ENCODE results near the gene BICD2.

BICD2 gene

DNA sequence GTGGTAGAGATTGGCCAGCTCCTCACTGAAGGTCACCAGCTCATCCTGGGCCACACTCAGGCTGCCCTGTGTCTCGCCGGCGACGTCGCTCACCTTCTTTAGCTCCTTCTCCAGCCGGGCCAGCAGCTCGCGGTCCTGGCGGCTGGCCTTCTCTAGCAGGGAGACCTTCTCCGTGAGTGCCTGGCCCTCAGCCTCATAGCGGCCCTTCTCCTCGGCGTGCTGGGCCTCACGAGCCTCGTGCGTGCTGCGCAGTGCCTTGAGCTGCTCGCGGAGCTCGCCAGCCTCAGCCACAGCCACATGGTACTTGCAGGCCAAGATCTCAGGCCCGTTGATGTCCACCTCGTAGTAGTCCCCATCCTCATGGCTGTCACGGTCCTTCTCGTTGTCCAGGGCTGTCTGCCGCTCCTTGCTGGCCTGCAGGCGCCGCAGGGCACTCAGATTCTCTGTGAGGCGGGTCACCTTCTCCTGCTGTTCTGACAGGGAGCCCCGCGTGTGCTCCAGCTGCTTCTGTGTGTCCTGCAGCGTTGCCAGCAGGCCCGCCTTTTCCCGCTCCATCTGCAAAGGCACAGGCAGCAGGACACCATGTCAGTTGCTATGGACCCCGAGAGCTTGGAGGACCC lies 45.5 kb downstream of the BICD2 start:
- DNase-seq (ENCODE audit: low spot score in 2 of 2) (no peak), ATAC-seq (replicated peaks; ENCODE audit: extremely low read depth, poor library complexity, severe bottlenecking) (no peak)
- Mint-ChIP-seq H3K4me3 (no peak overlapping the region), H3K36me3 (ENCODE audit: insufficient read depth) (peaks cover 30% of the 10 kb centered on the region), H3K27me3 (no peaks in the 10 kb centered on the region), H3K4me1 (peaks cover 3% of the 10 kb centered on the region), H3K9me3 (no peaks in the 10 kb centered on the region), H3K27ac (ENCODE audit: low read depth) (no peak overlapping the region)

DNA sequence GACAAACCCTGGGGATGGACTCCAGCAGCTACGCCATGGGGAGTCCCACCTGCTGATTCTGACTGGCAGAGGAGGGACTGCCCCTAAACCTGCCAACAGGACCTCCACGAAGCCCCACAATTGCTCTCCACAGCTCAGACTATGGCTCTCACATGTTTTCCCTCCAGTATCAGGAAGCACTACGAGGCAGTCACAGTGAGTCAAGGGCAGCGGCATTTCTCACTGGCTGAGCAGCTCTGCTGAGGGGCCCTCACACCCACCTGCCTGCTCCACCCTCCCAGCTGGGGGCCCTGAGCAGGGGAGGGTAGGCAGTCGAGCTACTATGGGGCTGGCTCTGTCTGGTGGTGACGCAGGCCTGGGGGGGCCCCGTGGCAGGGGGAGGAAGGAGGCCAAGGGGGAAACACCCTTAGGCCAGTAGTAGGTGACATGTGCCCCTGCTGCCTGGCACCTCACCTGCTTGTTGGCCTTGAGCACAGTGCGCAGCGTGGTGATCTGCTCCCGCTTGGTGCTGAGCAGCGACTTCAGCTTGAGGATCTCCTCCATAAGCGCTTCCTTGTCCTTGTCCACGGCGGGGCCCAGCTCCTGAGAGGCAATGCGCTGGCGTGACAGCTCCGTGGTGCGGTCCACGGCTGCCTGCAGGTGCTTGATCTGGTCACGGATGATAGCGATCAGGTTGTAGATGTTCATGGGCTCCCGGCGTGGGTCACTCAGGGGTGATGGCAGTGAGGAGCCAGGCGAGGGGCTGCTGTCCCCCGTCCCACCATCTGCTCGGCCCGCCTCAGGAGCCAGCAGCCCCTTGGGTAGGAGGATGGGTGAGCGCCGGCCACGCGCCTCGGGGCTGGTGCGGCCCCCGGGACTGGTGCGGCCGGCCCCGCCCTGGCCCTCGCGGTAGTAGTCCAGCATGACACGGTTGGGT lies 46.3 kb downstream of the BICD2 start:
- no peak overlapping the region for H3K4me3 Mint-ChIP-seq
- H3K36me3 Mint-ChIP-seq (ENCODE audit: insufficient read depth), result peaks cover 30% of the 10 kb centered on the region
- DNase-seq (ENCODE audit: low spot score in 2 of 2) (no peak), ATAC-seq (replicated peaks; ENCODE audit: extremely low read depth, poor library complexity, severe bottlenecking) (no peak)
- H3K27ac Mint-ChIP-seq (ENCODE audit: low read depth), result no peak overlapping the region
- H3K9me3 Mint-ChIP-seq, result no peaks in the 10 kb centered on the region
- H3K4me1 Mint-ChIP-seq, result peaks cover 3% of the 10 kb centered on the region
- H3K27me3 Mint-ChIP-seq, result no peaks in the 10 kb centered on the region

DNA sequence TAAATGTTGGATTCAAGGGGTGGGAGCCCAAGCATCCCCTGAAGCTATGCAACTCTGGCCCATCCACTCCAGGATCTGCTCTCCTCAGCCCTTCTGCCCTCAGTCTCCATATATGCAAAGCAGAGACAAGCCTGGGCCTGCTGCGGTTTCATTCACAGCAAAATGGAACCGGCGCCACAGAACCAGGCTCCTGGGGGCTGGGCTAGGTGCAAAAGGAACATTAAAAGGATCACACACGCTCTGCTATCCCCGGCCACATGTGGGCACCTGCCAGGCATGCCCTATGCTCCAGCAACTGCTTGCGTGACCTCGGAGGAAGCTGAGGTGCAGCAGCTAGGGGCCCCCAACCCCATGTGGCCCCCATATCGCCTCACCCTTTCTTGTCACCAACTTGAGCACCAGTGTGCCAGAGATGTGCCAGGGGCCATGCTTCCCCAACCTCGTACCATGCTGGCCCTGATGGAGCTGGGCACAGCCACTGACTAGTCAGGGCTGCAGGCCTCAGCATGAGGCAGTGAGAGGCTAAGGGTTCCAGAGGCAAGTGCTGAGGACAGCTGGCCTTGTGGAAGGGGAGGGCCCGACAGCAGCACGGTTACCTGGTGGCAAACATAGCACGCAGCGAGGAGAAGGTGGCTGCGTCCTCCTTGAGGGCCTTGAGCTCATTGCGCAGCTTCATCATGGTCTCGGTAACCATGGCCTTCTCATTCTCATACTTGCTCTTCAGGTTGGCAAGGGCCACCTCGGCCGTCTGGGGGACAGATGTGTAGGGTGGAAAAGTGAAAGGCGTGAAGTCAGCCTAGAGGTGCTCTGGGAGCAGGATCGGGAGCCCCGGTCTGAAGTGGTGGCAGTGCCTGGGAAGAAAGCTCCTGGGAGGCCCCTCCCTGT lies 47.2 kb downstream of the BICD2 start:
- H3K36me3 Mint-ChIP-seq (ENCODE audit: insufficient read depth), result peaks cover 28% of the 10 kb centered on the region
- H3K27ac Mint-ChIP-seq (ENCODE audit: low read depth), result no peak overlapping the region
- DNase-seq (ENCODE audit: low spot score in 2 of 2) (no peak), ATAC-seq (replicated peaks; ENCODE audit: extremely low read depth, poor library complexity, severe bottlenecking) (no peak)
- H3K4me3 Mint-ChIP-seq, result no peak overlapping the region
- H3K9me3 Mint-ChIP-seq, result no peaks in the 10 kb centered on the region
- peaks cover 12% of the 10 kb centered on the region for H3K4me1 Mint-ChIP-seq
- H3K27me3 Mint-ChIP-seq, result no peaks in the 10 kb centered on the region

DNA sequence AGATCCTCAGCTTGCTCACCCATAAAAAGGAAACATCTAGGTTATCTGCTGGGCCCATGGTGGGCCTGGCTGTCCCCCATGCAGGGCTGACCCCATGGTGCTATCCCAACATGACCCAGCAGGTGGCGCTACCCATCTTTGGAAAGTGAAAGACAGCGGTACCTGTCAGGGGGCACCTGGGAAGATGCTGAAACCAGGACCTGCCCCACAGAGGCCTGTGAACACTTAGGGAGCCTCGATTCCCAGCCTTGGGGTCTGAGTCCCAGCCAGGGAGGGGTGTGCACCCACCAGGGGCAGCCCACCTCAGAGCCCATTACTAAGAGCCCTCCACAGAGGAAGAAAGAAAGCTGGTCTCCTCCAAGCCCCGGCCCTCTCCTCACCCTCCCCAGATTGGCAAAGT lies 48.1 kb downstream of the BICD2 start:
- H3K27me3 Mint-ChIP-seq, result no peaks in the 10 kb centered on the region
- H3K36me3 Mint-ChIP-seq (ENCODE audit: insufficient read depth), result peaks cover 23% of the 10 kb centered on the region
- peak; percentile 66 for ATAC-seq (replicated peaks; ENCODE audit: extremely low read depth, poor library complexity, severe bottlenecking)
- peak overlapping the region; percentile 46 for H3K27ac Mint-ChIP-seq (ENCODE audit: low read depth)
- no peaks in the 10 kb centered on the region for H3K9me3 Mint-ChIP-seq
- no peak overlapping the region for H3K4me3 Mint-ChIP-seq
- peak; percentile 66 to 87 for DNase-seq (ENCODE audit: low spot score in 2 of 2)
- peaks cover 21% of the 10 kb centered on the region for H3K4me1 Mint-ChIP-seq

DNA sequence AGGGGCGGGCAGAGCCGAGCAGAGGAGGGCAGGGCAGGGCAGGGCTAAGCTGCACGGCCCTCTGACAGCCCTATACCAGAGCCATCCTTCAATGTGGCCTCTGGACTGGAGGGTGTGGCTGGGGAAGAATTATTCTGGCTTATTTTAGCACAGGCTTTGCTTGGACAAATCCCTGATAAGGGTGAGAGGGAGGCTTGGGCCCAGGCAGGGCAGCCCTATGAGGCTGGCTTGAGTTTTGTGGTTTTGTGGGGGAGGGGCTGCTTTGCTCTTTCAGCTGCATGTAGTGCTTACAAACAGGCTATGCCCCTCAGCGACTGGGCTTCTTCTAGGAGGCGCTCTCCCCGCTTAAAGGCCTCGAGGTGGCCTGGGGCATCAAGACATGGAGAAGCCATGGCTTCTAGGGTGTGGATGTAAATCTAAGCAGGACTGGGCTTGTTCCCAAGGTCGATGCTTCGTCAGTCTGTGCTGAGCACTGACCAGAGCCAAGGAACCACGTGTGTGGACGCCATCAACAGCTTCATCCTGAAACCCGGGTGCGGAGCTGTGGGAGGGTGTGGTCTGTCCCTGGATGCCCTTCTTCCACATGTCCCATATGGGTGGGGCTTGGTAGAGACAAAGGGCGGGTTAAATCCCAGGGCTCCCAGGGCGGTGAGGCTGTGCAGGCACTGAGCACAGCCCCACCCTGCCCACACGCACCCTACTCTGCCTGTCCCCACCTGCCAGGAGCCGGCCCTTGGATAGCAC lies 49.0 kb downstream of the BICD2 start:
- Mint-ChIP-seq H3K4me3 (no peak overlapping the region), H3K36me3 (ENCODE audit: insufficient read depth) (peaks cover 20% of the 10 kb centered on the region), H3K4me1 (peaks cover 29% of the 10 kb centered on the region), H3K27ac (ENCODE audit: low read depth) (no peak overlapping the region), H3K27me3 (no peaks in the 10 kb centered on the region), H3K9me3 (no peaks in the 10 kb centered on the region)
- ATAC-seq (replicated peaks; ENCODE audit: extremely low read depth, poor library complexity, severe bottlenecking) (no peak), DNase-seq (ENCODE audit: low spot score in 2 of 2) (no peak)

DNA sequence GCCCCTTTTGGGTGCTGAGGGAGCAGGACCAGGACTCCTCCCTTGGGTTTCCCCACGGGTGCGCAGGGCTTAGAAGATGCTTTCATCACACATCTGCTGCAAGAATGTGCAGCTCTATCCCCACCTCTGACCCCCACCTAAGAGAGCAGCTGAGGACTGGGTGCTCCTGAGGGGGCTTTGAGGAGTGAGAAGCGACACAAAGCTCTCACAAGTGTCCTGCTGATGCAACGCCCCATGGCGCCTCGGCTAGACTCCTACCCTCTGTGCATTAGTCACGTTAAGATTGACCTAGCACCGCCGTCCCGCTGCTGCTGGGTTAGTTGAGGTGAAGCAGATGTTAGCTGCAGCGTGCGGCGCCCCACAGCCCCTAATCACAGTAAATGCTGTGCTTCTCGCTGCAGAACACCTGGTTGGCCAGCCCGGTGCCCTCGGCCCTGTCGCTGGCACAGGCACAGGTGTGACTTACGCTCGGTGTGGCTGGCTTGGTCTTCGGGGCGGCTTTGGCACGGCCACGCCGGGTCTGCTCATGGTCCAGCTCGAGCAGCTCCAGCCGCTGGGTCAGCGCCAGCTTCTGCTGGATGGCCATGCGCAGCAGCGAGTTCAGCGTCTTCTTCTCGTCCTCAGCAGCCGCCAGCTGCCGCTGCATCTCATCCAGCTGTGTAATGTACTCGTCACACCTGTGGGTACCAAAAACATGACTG lies 49.7 kb downstream of the BICD2 start:
- Mint-ChIP-seq H3K9me3 (no peaks in the 10 kb centered on the region), H3K36me3 (ENCODE audit: insufficient read depth) (peaks cover 13% of the 10 kb centered on the region), H3K27ac (ENCODE audit: low read depth) (no peak overlapping the region), H3K27me3 (no peaks in the 10 kb centered on the region), H3K4me3 (no peak overlapping the region), H3K4me1 (peaks cover 29% of the 10 kb centered on the region)
- ATAC-seq (replicated peaks; ENCODE audit: extremely low read depth, poor library complexity, severe bottlenecking) (no peak), DNase-seq (ENCODE audit: low spot score in 2 of 2) (no peak)

DNA sequence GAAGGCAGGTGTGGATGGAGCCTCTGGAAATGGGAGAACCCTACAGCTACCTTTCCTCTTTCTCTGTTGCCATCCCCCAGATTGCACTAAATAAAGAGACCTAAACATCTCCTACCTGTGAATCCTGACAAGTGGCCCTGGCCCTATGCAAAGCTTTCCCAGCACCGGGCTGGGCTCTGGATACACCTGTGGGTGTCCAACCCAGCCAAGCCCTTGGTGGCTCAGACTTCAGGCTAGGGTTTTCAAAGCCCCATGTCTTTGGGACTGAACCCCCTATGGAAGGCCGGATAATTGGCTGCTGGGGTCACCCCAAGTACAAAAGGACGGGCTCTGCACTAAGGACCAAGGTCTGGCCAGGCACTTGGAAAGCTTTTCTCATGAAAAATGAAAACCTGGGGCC lies 50.6 kb downstream of the BICD2 start:
- ATAC-seq (replicated peaks; ENCODE audit: extremely low read depth, poor library complexity, severe bottlenecking), result no peak
- no peaks in the 10 kb centered on the region for H3K9me3 Mint-ChIP-seq
- peaks cover 9% of the 10 kb centered on the region for H3K36me3 Mint-ChIP-seq (ENCODE audit: insufficient read depth)
- peaks cover 29% of the 10 kb centered on the region for H3K4me1 Mint-ChIP-seq
- no peak overlapping the region for H3K27ac Mint-ChIP-seq (ENCODE audit: low read depth)
- H3K27me3 Mint-ChIP-seq, result no peaks in the 10 kb centered on the region
- no peak overlapping the region for H3K4me3 Mint-ChIP-seq
- DNase-seq (ENCODE audit: low spot score in 2 of 2), result no peak

DNA sequence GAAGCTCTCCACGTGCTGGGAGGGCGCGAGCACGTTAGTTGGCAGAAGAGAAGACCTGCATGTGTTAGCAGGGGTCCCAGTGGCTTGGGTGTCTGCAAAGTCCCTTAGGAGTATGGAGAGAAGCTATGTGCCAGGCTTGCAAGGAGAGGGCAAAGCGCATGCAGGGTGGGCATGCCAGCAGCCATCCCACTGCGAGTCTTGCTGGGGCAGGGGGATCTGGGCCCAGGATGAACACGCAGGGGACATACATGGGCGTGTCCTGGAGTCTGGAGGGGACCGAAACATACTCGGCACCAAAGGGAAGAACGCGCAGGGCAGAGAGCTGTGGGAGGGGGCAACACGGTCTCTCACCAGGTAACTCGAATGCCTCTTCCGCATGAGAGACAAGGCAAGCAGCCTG lies 51.1 kb downstream of the BICD2 start:
- H3K36me3 Mint-ChIP-seq (ENCODE audit: insufficient read depth), result peaks cover 9% of the 10 kb centered on the region
- H3K27me3 Mint-ChIP-seq, result no peaks in the 10 kb centered on the region
- peaks cover 29% of the 10 kb centered on the region for H3K4me1 Mint-ChIP-seq
- no peaks in the 10 kb centered on the region for H3K9me3 Mint-ChIP-seq
- peak overlapping the region; percentile 80 for H3K27ac Mint-ChIP-seq (ENCODE audit: low read depth)
- H3K4me3 Mint-ChIP-seq, result no peak overlapping the region
- DNase-seq (ENCODE audit: low spot score in 2 of 2) (no peak), ATAC-seq (replicated peaks; ENCODE audit: extremely low read depth, poor library complexity, severe bottlenecking) (no peak)

DNA sequence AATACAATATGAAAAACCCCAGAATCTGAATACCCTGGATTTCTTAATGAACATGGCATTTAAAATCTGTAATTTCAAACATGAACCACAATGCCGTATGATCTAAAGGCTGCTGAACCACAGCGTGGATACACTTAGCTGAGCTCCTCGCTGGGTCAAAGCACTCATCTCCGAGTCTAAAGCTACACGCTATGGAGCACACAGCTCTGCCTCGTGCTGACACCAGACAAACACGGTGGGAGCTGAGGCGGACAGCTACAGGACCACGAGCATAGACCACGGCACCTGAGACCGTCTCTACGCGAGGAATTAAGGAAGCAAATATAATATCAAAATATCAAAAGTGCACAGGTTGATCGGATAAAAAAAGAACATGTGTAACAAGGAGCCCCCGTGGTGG lies 51.9 kb downstream of the BICD2 start:
- H3K4me3 Mint-ChIP-seq, result no peak overlapping the region
- no peaks in the 10 kb centered on the region for H3K27me3 Mint-ChIP-seq
- no peak for ATAC-seq (replicated peaks; ENCODE audit: extremely low read depth, poor library complexity, severe bottlenecking)
- H3K27ac Mint-ChIP-seq (ENCODE audit: low read depth), result peak overlapping the region; percentile 80
- no peaks in the 10 kb centered on the region for H3K9me3 Mint-ChIP-seq
- peaks cover 29% of the 10 kb centered on the region for H3K4me1 Mint-ChIP-seq
- peaks cover 7% of the 10 kb centered on the region for H3K36me3 Mint-ChIP-seq (ENCODE audit: insufficient read depth)
- no peak for DNase-seq (ENCODE audit: low spot score in 2 of 2)

DNA sequence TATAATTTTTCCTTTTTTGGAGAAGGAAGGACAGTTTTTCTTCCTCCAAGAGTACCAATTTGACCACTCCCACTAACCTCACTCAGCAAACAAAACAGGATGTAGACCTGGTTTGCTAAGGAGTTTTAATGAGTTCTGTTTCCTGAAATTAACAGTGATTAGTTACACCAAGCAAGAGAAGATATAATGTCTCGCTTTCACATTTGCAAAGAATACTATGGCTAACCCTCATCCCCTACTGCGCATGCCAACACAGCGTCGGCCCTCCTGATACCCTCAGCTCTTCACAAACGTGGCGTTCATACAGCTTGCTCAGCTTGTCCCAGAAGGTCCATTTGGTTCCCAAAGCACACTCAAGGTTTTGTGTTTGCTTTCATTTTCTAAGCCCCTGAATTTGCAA lies 52.8 kb downstream of the BICD2 start:
- H3K4me3 Mint-ChIP-seq, result peak overlapping the region; percentile 66
- peaks cover 31% of the 10 kb centered on the region for H3K4me1 Mint-ChIP-seq
- peak overlapping the region; percentile 80 for H3K27ac Mint-ChIP-seq (ENCODE audit: low read depth)
- H3K36me3 Mint-ChIP-seq (ENCODE audit: insufficient read depth), result peaks cover 7% of the 10 kb centered on the region
- H3K27me3 Mint-ChIP-seq, result no peaks in the 10 kb centered on the region
- DNase-seq (ENCODE audit: low spot score in 2 of 2), result no peak
- no peaks in the 10 kb centered on the region for H3K9me3 Mint-ChIP-seq
- ATAC-seq (replicated peaks; ENCODE audit: extremely low read depth, poor library complexity, severe bottlenecking), result peak; percentile 57

DNA sequence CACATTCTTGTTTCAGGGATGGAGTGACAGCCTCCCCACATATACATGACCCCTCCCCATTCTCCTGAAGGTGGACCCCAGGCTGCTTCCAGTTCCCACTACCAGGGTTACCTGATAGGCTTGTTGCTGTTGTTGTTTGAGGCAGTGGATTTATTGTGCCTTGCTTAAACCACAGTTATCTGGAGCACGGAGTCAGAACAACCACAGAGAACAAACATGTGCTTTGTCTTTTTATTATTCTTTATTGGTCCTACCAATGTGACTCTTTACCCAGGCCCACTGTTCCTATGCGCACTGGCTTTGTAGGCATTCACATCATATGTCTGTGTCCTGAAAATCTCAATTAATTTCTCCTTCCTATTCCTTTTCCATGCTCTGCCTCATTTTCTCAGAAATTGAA lies 53.5 kb downstream of the BICD2 start:
- Mint-ChIP-seq H3K4me3 (peak overlapping the region; percentile 66), H3K27me3 (no peaks in the 10 kb centered on the region), H3K4me1 (peaks cover 38% of the 10 kb centered on the region), H3K9me3 (no peaks in the 10 kb centered on the region), H3K36me3 (ENCODE audit: insufficient read depth) (peaks cover 3% of the 10 kb centered on the region), H3K27ac (ENCODE audit: low read depth) (peak overlapping the region; percentile 80)
- no peak for ATAC-seq (replicated peaks; ENCODE audit: extremely low read depth, poor library complexity, severe bottlenecking)
- DNase-seq (ENCODE audit: low spot score in 2 of 2), result no peak

Measured in central memory CD8-positive, alpha-beta T cell (primary cell).